SK-N-SH (cell line): Measurements from ENCODE around the gene MGRN1.

Experiments
- EP300 ChIP-seq, 2 experiments: IDR thresholded peaks; 2 replicates each; pipeline versions ENCODE4 v1.4.0 to v1.6.1; 2012; ENCODE audit warnings: borderline replicate concordance in 1 of 2, low read depth in 1 of 2, low read length in 1 of 2
- EZH2phosphoT487 ChIP-seq: fragments of 200-600 bp; sonication (generic); IDR thresholded peaks from 2 replicates; pipeline ENCODE4 v1.6.1; 2017; ENCODE audit warnings: low read depth, mixed run types, mild to moderate bottlenecking, antibody characterized with exemption, moderate library complexity, borderline replicate concordance
- JUND ChIP-seq: IDR thresholded peaks from 2 replicates; pipeline ENCODE4 v1.4.0; 2012
- MXI1 ChIP-seq: IDR thresholded peaks from 2 replicates; pipeline ENCODE4 v1.6.1; 2012; ENCODE audit warnings: mild to moderate bottlenecking, low read depth, low read length, improper control_type of control experiment
- NRF1 ChIP-seq: IDR thresholded peaks from 2 replicates; pipeline ENCODE4 v1.6.1; 2012; ENCODE audit warnings: low read depth, mild to moderate bottlenecking, low read length
- POLR2AphosphoS5 ChIP-seq: IDR thresholded peaks from 2 replicates; pipeline ENCODE4 v1.6.1; 2012; ENCODE audit warnings: low read depth, low read length
- TAF1 ChIP-seq: IDR thresholded peaks from 2 replicates; pipeline ENCODE4 v1.6.1; 2012; ENCODE audit warnings: low read depth, mild to moderate bottlenecking, low read length, moderate library complexity, borderline replicate concordance
- TEAD4 ChIP-seq: IDR thresholded peaks from 2 replicates; pipeline ENCODE4 v1.4.0; 2012; ENCODE audit warnings: mild to moderate bottlenecking, borderline replicate concordance; ENCODE audit not compliant: insufficient read depth
- TF ChIP-seq, protein P1 (sequence below): IDR thresholded peaks from 2 replicates; pipeline ENCODE4 v1.6.1; 2012; ENCODE audit warnings: mild to moderate bottlenecking, low read depth, low read length, moderate library complexity
- TF ChIP-seq, protein P2 (sequence below): fragments of 200-600 bp; sonication (generic); IDR thresholded peaks from 2 replicates; pipeline ENCODE4 v1.6.1; 2017; ENCODE audit warnings: antibody characterized with exemption, mild to moderate bottlenecking, moderate library complexity
- TF ChIP-seq, protein P3 (sequence below): IDR thresholded peaks from 2 replicates; pipeline ENCODE4; 2012

DNA sequence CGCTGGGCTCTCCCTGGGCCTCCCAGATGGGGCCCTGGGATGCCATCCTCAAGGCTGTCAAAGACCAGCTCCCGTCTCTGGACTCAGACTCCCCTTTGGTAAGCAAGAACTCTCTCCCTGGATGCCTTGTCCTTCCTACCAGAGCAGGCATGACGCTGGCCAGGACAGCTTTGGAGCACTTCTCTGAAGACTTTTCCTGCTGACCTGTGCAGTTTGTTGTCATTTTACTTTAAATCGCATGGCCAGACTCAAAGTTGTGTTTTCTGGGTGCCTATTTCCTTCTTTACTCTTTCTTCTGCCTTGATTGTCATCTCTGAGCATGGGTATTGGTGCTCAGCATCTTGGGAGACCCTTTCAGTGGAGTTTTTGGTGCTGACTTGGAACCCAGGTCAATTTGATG, 111.9 kb downstream of the MGRN1 start:
- no peak for TF ChIP-seq TEAD4
- TF ChIP-seq, protein P1, sequence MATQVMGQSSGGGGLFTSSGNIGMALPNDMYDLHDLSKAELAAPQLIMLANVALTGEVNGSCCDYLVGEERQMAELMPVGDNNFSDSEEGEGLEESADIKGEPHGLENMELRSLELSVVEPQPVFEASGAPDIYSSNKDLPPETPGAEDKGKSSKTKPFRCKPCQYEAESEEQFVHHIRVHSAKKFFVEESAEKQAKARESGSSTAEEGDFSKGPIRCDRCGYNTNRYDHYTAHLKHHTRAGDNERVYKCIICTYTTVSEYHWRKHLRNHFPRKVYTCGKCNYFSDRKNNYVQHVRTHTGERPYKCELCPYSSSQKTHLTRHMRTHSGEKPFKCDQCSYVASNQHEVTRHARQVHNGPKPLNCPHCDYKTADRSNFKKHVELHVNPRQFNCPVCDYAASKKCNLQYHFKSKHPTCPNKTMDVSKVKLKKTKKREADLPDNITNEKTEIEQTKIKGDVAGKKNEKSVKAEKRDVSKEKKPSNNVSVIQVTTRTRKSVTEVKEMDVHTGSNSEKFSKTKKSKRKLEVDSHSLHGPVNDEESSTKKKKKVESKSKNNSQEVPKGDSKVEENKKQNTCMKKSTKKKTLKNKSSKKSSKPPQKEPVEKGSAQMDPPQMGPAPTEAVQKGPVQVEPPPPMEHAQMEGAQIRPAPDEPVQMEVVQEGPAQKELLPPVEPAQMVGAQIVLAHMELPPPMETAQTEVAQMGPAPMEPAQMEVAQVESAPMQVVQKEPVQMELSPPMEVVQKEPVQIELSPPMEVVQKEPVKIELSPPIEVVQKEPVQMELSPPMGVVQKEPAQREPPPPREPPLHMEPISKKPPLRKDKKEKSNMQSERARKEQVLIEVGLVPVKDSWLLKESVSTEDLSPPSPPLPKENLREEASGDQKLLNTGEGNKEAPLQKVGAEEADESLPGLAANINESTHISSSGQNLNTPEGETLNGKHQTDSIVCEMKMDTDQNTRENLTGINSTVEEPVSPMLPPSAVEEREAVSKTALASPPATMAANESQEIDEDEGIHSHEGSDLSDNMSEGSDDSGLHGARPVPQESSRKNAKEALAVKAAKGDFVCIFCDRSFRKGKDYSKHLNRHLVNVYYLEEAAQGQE, result no peak
- no peak for TF ChIP-seq POLR2AphosphoS5
- TF ChIP-seq EZH2phosphoT487, result no peak
- TF ChIP-seq, protein P2, sequence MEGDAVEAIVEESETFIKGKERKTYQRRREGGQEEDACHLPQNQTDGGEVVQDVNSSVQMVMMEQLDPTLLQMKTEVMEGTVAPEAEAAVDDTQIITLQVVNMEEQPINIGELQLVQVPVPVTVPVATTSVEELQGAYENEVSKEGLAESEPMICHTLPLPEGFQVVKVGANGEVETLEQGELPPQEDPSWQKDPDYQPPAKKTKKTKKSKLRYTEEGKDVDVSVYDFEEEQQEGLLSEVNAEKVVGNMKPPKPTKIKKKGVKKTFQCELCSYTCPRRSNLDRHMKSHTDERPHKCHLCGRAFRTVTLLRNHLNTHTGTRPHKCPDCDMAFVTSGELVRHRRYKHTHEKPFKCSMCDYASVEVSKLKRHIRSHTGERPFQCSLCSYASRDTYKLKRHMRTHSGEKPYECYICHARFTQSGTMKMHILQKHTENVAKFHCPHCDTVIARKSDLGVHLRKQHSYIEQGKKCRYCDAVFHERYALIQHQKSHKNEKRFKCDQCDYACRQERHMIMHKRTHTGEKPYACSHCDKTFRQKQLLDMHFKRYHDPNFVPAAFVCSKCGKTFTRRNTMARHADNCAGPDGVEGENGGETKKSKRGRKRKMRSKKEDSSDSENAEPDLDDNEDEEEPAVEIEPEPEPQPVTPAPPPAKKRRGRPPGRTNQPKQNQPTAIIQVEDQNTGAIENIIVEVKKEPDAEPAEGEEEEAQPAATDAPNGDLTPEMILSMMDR, result no peak
- no peak for TF ChIP-seq MXI1
- TF ChIP-seq, protein P3, sequence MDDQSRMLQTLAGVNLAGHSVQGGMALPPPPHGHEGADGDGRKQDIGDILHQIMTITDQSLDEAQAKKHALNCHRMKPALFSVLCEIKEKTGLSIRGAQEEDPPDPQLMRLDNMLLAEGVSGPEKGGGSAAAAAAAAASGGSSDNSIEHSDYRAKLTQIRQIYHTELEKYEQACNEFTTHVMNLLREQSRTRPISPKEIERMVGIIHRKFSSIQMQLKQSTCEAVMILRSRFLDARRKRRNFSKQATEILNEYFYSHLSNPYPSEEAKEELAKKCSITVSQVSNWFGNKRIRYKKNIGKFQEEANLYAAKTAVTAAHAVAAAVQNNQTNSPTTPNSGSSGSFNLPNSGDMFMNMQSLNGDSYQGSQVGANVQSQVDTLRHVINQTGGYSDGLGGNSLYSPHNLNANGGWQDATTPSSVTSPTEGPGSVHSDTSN, result no peak
- TF ChIP-seq EP300 (IDR thresholded peaks at IDR 0.05; ENCODE audit: borderline replicate concordance in 1 of 2, low read depth in 1 of 2, low read length in 1 of 2), result no peak
- TF ChIP-seq NRF1, result no peak
- TF ChIP-seq TAF1, result no peak
- TF ChIP-seq JUND, result no peak
